SJCRH30 (cell line): ENCODE data around the gene BRWD1. TPM values are rescaled to one million over a fixed set of nuclear protein-coding genes. Genes with fewer than 3 reads are reported as not detected.

Experiments used
- DNase-seq, 2 experiments: peaks; one replicate each; pipeline ENCODE4 v3.0.0-alpha.2; 2015 to 2020
- H3K27ac ChIP-seq: fragments of 250-450 bp; sonication (Bioruptor Pico); 2 replicates; pipeline ENCODE4 v1.5.1; 2020; ENCODE audit warnings: mild to moderate bottlenecking, moderate library complexity
- H3K27me3 ChIP-seq: fragments of 250-450 bp; sonication (Bioruptor Pico); 2 replicates; pipeline ENCODE4 v1.5.1; 2020; ENCODE audit warnings: mild to moderate bottlenecking, moderate library complexity
- H3K36me3 ChIP-seq: fragments of 250-450 bp; sonication (Bioruptor Pico); 2 replicates; pipeline ENCODE4 v1.5.1; 2020; ENCODE audit warnings: mild to moderate bottlenecking, moderate library complexity
- H3K4me1 ChIP-seq: fragments of 250-450 bp; sonication (Bioruptor Pico); 2 replicates; pipeline ENCODE4 v1.5.1; 2020; ENCODE audit warnings: mild to moderate bottlenecking, moderate library complexity
- H3K4me3 ChIP-seq: fragments of 250-450 bp; sonication (Bioruptor Pico); 2 replicates; pipeline ENCODE4 v1.5.1; 2020; ENCODE audit warnings: mild to moderate bottlenecking, moderate library complexity
- H3K9me3 ChIP-seq: fragments of 250-450 bp; sonication (Bioruptor Pico); replicated peaks from 2 replicates; pipeline ENCODE4 v1.5.1; 2020; ENCODE audit warnings: mild to moderate bottlenecking, moderate library complexity
- total RNA-seq: library from RNA; depleted of rRNA; stranded (reverse); fragments of >200 nt; shearing (Covaris generic); gene quantifications from 2 replicates; pipeline ENCODE4 v1.2.3, GENCODE V29; 2014

The BRWD1 gene
- total RNA-seq, 1 experiment from 2014 or later = 49.8 TPM

DNA sequence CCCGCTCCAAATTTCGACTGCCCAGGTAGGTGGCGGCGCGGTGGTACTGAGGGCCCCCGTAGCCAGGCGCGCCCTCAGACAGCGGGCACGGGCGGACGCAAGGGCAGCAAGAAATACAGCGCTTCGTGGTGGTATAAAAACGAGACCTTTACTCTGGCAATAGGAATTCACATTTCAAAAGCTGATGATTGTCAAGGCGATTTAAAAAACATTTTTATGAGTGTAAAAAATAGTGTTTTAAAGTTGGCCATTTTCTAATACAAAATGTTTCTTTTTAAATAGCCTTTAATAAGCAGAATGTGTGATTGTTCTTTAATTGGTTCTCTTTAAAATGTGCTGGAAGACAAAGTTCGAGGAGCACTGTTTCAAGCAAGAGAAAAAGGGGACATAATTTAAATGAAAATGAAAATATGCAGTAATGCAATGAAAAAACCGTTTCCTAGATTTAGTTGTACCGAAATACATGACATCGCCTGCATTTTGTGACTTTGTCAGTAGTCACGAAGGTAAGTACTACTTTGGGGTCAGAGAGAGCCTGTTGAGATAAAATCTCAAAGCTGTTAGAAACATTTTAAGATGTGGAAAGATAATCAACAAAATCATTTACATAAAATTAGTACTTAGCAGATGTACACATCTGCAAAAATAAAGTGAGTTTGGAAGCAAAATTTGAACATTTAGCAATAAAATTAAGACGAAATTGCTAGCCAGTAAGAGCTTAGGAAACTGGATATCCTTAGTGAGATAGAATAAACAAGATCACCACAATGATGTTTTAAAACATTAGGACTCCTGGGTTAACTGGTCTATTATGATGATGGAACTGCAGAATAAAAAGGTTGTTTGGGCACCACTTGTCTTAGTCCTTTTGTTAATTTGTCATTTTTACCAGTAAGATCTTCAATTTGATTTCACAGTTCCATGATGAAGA is 129.1 kb downstream of the BRWD1 start:
- Histone ChIP-seq H3K36me3 (peaks cover 12% of the 10 kb centered on the region), H3K27me3 (no peaks in the 10 kb centered on the region), H3K27ac (peak overlapping the region; percentile 86), H3K4me3 (peak overlapping the region; percentile 85), H3K9me3 (no peaks in the 10 kb centered on the region), H3K4me1 (no peaks in the 10 kb centered on the region)
- peak in 1 of 2 experiments; percentile 21 for DNase-seq

DNA sequence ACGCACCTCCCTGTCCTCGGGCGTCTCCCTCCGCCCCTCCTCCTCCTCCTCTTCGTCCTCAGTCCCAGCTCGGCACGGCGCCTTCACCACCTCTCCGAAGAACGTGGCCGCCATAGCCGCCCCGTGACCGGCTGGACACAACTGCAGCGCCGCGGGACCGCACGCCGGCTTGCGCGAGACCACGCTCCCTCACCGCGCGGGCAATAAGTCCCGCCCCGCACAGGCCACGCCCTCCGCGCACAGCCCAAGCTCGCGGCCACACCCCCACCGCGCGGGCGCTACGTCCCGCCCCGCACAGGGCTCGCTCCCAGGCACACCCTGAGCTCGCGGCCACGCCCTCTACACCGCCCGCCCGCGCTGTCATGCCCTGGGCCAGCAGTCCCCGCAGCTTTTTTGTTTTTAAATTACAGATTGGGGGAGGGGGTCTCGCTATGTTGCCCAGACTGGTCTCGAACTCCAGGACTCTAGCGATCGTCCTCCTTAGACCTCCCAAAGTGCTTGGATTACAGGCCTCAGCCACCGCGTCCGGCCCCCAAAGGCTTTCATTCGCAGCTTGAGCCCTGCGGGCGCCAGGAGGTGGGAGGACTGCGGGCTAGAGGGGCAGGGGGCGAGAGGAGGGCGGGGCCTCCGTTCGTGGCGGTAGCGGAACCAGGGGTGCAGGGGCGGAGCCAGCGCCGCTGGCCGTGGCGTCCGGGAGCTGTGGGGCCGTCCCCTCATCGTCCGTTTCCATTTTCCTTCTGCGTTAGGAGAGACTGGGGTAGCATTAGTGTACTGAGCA is 130.0 kb downstream of the BRWD1 start, which contains the start of gene PSMG1:
PSMG1 (minus strand) TSS at position 180 of the 778 bp plus-strand sequence; CDS start at position 114, 66 bp downstream.
- H3K27me3 ChIP-seq = no peaks in the 10 kb centered on the region
- H3K4me3 ChIP-seq = peak within 1 kb of the TSS; percentile 85
- H3K27ac ChIP-seq = peak within 1 kb of the TSS; percentile 86
- H3K4me1 ChIP-seq = no peaks in the 10 kb centered on the region
- H3K36me3 ChIP-seq = peaks cover 17% of the 10 kb centered on the region
- H3K9me3 ChIP-seq = no peaks in the 10 kb centered on the region
- DNase-seq = peak; percentile 96 to 97

DNA sequence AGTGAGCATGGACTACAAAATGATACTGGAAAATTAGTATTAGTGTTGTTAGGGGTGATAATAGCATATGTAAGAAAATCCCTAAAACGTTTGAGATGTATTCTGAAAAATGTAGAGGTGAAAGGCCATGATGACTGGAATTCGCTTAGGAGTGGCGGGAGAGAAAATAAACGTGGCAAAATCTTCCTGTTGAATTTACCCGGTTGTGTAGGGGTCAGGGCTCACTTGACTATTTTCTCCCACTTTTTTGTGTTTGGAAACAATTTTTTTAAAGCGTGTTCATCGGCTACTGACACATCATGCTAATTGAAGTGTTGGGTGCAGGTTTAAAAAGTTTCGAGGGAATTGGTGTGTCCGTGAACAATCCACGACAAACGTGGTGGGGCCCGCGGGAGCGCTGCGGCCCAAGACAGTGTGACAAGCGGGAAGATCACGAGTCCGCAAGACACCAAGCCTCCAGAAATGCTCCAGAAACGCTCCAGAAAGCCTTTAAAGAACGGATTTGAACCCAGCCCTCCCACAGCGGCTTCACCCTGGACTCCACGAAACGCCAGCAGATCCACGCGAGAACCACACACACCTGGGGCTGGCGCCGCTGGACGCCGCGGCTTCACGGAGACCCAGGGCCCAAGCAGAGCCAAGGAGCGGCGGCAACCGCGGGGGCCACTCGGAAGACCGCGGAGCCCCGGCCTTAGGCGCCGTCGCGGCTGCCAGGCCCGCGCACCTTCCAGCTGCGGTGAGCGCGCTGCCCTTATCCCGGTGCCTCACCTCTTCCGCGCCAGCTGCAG is 130.8 kb downstream of the BRWD1 start:
- Histone ChIP-seq H3K27ac (peak overlapping the region; percentile 86), H3K9me3 (no peaks in the 10 kb centered on the region), H3K4me1 (no peaks in the 10 kb centered on the region; the same call in 1 of the 2 replicates), H3K36me3 (peaks cover 23% of the 10 kb centered on the region), H3K4me3 (peak overlapping the region; percentile 85), H3K27me3 (no peaks in the 10 kb centered on the region)
- peak in 1 of 2 experiments; percentile 20 for DNase-seq

DNA sequence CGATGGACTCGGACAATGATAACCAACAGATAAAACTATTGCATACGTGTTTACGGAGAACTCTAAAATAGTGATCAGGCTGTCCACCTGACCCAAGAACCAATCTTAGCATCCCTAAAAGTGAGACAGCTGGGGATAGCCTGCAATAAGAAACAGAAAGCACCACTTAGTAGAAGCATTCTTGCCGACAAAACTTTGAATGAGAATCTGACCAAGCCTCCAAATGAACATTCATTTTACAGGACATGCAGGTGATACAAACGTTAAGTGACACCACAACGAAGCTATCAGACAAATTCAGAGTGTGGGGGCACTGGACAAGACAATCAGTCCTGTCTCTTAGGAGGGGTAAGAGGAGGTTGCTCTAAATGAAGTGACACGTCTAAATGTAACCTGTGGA is 131.4 kb downstream of the BRWD1 start:
- H3K9me3 ChIP-seq = no peaks in the 10 kb centered on the region
- no peaks in the 10 kb centered on the region for H3K27me3 ChIP-seq
- peak in 1 of 2 experiments; percentile 11 for DNase-seq
- peak overlapping the region; percentile 85 for H3K4me3 ChIP-seq
- no peak overlapping the region for H3K27ac ChIP-seq
- no peaks in the 10 kb centered on the region; the same call in 1 of the 2 replicates for H3K4me1 ChIP-seq
- peaks cover 29% of the 10 kb centered on the region for H3K36me3 ChIP-seq

GRCh38 chr21:39181205-39181818 is 132.1 kb downstream of the BRWD1 start:
- no peaks in the 10 kb centered on the region; the same call in 1 of the 2 replicates for H3K4me1 ChIP-seq
- no peak for DNase-seq
- peaks cover 32% of the 10 kb centered on the region for H3K36me3 ChIP-seq
- no peaks in the 10 kb centered on the region for H3K9me3 ChIP-seq
- H3K27me3 ChIP-seq = no peaks in the 10 kb centered on the region
- H3K4me3 ChIP-seq = no peak overlapping the region
- no peak overlapping the region for H3K27ac ChIP-seq

DNA sequence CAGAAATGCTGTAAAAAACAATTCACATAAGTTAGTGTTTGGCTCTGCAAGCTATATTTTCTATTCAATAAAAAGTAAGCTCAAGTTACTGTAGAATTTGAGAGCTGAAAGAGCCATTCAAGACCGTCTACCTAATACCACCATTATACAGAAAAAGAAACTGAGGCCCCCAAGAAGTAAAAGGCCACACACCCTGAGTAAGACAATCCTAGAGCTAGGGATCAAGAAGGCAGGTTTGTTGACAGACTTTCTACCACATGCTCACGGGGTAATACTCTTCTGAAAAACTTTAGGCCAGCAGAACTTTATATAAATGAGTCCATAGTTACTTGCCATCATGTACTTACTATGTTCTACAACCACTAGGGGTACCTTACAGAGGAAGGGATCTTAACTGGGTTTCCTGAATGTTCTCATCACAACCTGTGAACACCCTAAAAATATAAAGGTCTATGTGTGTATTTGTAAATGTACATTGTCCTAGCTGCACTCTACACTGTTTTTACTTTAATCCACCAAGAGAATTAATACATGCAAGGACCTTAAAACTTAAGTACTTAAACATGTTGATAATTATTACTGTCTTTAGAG is 132.9 kb downstream of the BRWD1 start:
- DNase-seq = no peak
- Histone ChIP-seq H3K36me3 (peaks cover 37% of the 10 kb centered on the region), H3K4me3 (no peak overlapping the region), H3K27ac (no peak overlapping the region), H3K9me3 (no peaks in the 10 kb centered on the region), H3K4me1 (no peaks in the 10 kb centered on the region; the same call in 1 of the 2 replicates), H3K27me3 (no peaks in the 10 kb centered on the region)

GRCh38 chr21:39178421-39178820 is 135.0 kb downstream of the BRWD1 start:
- Histone ChIP-seq H3K4me1 (no peaks in the 10 kb centered on the region; the same call in 1 of the 2 replicates), H3K9me3 (no peaks in the 10 kb centered on the region), H3K4me3 (no peak overlapping the region), H3K36me3 (peaks cover 56% of the 10 kb centered on the region), H3K27ac (no peak overlapping the region), H3K27me3 (no peaks in the 10 kb centered on the region)
- no peak for DNase-seq

GRCh38 chr21:39176271-39176709 is 137.1 kb downstream of the BRWD1 start:
- no peaks in the 10 kb centered on the region for H3K9me3 ChIP-seq
- H3K27me3 ChIP-seq = no peaks in the 10 kb centered on the region
- peaks cover 57% of the 10 kb centered on the region for H3K36me3 ChIP-seq
- no peak for DNase-seq
- no peak overlapping the region for H3K27ac ChIP-seq
- H3K4me3 ChIP-seq = no peak overlapping the region
- no peaks in the 10 kb centered on the region; the same call in 1 of the 2 replicates for H3K4me1 ChIP-seq

DNA sequence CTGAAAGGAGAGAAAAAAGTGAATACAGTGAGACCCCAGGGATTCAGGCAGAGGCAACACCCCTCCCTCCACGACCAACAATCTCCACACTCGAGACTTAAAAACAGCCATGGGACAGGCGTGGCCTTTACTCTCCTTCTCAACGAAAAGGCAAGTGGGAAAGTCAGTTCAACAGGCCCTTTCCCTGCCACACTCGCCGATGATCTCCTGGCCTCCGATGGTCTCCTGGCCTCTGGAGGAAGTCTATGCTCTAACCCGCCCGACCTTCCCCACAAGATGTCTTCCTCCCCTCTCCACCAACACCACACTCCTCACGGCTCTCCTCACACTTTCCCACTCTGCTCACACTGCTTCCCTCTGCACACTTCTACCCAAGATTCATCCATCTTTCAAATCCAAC is 137.8 kb downstream of the BRWD1 start:
- Histone ChIP-seq H3K36me3 (peaks cover 56% of the 10 kb centered on the region), H3K4me1 (no peaks in the 10 kb centered on the region; the same call in 1 of the 2 replicates)

DNA sequence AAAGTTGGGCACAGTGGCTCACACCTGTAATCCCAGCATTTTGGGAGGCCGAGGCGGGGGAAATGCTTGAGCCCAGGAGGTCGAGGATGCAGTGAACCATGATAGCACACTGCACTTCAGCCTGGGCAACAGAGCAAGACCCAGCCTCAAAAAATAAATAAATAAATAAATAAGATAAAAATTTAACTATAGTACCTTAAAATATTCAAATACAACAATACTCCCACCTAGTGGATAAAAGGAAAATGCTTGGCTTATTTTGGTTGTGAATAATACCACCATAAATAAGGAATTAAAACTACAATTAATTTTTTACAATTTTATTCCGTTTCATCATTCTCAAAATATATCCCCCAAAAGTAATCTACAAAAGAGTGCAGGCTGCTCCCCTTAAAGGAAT is 138.3 kb downstream of the BRWD1 start:
- Histone ChIP-seq H3K27ac (no peak overlapping the region), H3K9me3 (no peaks in the 10 kb centered on the region), H3K36me3 (peaks cover 53% of the 10 kb centered on the region), H3K4me1 (no peaks in the 10 kb centered on the region; the same call in 1 of the 2 replicates), H3K27me3 (no peaks in the 10 kb centered on the region), H3K4me3 (no peak overlapping the region)
- DNase-seq = peak in 1 of 2 experiments; percentile 26

More for the DNA sequence above, 137.8 kb downstream of the BRWD1 start:
- Histone ChIP-seq H3K4me3 (no peak overlapping the region), H3K9me3 (no peaks in the 10 kb centered on the region), H3K27me3 (no peaks in the 10 kb centered on the region), H3K27ac (no peak overlapping the region)
- no peak for DNase-seq

- Histone ChIP-seq H3K9me3 (no peaks in the 10 kb centered on the region), H3K4me3 (no peak overlapping the region), H3K36me3 (peaks cover 51% of the 10 kb centered on the region), H3K27ac (no peak overlapping the region), H3K4me1 (no peaks in the 10 kb centered on the region; the same call in 1 of the 2 replicates), H3K27me3 (no peaks in the 10 kb centered on the region)
- DNase-seq = peak in 1 of 2 experiments; percentile 9
Measured at GRCh38 chr21:39173716-39174680, 139.4 kb downstream of the BRWD1 start.

GRCh38 chr21:39169906-39170305 is 143.5 kb downstream of the BRWD1 start:
- Histone ChIP-seq H3K36me3 (peaks cover 23% of the 10 kb centered on the region), H3K4me3 (no peak overlapping the region), H3K27me3 (no peaks in the 10 kb centered on the region), H3K9me3 (no peaks in the 10 kb centered on the region), H3K4me1 (no peaks in the 10 kb centered on the region), H3K27ac (no peak overlapping the region)
- no peak for DNase-seq
